Kidney tubule cell (primary cell): ENCODE data around the gene NUCKS1.
"Not testable (repeated sequence)": the region's sequence is repeated elsewhere in the genome, so short reads cannot be mapped to it uniquely, and the experiment has no call there.

Experiments used
- DNase-seq: peaks from one replicate; pipeline ENCODE4 v3.0.0-alpha.2; 2018; ENCODE audit warnings: low spot score

Gene NUCKS1

DNA sequence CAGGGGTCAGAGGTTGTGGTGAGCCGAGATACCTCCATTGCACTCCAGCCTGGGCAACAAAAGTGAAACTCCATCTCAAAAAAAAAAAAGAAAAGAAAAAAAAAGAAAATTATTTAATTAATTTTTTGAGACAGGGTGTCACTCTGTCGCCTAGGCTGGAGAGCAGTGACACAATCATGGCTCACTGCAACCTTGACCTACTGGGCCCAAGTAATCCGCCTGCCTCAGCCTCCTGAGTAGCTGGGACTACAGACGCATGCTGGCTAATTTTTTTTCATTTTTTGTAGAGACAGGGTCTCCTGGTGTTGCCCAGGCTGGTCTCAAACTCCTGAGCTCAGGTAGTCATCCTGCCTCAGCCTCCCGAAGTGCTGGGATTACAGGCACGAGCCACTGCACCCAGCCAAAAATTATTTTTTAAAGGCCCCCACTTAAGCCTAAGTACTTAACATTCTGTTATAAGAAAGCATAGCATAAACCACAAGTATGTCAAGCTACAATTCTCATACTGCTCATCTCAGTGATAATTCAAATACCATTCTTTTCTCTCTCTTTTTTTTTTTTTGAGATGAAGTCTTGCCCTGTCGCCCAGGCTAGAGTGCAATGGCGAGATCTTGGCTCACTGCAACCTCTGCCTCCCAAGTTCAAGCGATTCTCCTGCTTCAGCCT is 19.9 kb downstream of the NUCKS1 start:
- DNase-seq, result no peak

DNA sequence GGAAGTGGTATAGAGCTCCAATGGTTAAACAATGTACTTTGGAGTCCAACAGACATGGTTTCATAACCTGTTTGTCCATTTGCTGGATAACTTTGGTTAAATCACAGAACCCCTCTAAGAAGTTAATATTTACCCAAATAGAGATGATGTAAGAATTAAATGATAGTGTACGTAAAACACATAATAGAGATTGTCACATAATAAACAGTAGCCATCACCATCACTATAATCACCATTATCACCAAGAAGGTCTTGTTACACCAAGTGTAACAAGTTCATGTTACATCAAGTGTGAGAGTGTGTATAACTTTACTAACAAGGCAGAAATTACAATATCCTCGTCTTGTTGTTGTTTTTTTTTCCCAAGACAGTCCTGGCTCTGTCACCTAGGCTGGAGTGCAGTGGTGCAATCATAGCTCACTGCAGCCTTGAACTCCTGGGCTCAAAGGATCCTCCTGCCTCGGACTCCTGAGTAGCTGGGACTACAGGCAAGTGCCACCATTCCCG is 23.3 kb downstream of the NUCKS1 start:
- no peak for DNase-seq

DNA sequence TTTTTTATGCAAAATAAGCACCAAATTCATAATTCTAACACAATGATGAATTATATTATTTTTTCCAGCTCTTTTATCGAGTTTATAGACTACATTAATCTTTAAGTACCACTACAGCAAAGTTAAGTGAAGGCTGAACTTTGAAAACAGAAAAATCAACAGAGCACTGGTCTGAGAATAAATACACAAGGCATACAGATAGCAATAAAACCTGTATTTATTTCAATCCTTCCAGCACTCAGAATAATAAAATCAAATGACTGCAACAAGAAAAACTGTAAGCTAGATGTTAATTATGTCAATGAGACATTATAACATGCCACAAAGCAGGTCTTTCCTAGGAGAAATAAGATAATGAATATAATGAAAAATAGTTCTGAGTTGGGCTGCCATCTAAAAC is 24.5 kb downstream of the NUCKS1 start:
- no peak for DNase-seq

DNA sequence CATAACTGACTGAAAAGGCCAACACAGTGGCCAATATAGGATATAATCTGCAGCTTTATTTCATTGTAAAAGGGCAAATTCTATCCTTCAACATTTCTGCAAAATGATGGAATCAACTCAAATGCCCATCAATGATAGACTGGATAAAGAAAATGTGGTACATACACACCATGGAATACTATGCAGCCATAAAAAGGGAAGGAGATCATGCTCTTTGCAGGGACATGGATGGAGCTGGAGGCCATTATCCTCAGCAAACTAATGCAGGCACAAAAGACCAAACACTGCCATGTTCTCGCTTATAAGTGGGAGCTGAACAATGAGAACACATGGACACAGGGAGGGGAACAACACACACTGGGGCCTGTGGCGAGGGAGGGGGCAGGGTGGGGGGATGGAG is 29.2 kb downstream of the NUCKS1 start:
- not testable (repeated sequence) for DNase-seq

DNA sequence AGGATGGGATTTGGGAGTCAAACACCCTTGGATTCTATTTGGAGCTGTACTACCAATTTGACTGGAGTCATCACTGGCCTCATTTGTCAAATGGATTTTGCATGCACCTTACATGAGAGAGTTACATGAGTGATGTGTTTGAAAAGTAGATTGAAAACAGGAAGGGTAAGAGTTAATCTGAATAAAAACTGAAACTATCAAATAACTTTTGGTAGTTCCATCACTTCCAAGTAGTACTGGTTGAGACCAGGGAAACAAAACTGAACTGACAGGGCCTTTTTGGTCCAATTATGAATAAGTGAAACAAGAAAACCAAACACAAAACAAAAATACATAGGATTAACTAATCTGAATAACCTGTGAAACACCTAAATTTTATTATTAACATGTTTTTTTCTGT is 30.2 kb downstream of the NUCKS1 start:
- DNase-seq, result no peak

DNA sequence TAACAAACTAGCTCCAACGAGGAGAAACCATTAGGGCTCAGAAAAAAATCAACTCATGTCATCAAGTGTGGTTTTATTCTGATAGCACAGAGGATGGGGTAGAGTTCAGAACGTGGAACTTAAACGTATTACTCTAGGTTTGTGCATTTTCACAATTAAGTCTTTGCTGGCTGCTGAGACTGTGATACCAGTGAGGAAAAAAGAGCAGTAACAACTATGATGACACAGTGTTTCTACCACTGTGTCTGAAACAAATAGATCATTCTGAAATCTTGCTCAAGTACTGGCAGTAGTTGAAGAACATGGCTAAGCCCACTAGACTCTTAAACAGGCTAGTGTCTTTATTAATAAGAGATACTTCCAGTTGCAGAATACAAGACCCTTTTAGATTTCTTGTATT is 31.0 kb downstream of the NUCKS1 start:
- no peak for DNase-seq

DNA sequence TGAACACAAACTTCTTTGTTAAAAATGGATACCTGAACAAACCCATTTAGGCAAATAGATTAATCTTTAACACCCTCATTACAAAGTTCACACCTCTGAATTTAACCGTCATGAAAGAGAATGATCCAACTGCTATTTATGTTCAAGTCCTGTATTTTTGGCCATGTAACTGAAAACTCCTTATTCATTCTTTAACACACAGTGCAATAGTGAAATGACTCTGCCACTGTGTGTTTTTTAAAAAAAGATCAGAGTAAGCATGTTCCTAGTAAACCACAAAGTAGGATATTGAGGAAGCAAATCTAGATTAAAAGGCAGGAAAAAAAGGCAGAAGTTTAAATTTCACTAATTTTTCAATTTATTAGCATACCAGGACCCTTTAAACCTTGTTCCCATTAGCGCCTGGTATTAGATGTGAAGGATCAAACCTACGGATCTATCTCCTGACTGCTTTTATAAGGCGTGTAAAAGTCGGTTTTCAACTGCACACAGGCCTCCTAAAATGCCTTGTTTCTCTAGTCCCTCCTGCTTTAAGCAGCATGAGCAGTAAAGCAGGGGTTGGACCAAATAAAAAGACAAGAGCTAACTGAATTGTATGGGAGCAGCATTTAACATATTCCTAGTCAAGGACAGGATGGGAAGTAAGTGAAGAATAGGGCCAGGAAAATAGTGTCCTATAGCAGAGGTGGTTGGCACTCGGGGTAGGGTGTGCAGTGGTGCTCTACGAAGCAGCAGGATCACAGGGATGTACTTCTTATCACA is 33.4 kb downstream of the NUCKS1 start:
- DNase-seq, result no peak

DNA sequence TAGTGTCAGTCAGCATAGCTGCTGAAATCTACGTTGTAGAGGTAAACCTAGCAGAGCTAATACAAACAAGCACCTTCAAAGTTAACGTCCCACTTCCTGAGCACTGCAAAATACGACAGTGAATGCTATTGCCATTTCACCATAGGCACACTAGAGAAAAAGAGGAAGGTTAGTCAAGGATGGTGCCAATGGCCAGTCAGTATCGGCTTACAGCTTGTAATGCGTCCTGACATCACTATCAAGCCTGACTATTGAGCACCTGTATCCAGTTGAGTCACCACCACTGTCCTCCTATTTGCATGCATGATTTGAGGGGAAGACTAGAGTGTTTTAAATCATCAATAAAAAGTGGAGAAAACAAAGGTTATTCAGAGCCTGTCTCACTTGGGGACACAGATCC is 34.4 kb downstream of the NUCKS1 start:
- no peak for DNase-seq

DNA sequence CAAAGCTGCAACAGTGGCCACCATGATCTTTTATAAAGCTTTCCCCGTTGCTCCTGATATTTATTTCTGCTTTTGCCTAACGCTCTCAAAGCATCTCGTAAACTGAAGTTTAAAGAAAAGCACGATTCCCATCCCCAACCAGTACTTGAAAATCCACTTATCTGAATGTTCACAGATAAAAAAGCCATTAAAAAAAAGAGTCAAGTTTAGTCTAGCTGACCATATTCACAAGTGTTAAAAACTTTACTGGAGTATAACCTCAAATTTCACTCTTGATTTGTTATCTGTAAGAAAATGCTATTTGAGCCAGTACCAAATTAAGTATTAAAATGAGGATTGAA is 35.1 kb downstream of the NUCKS1 start:
- no peak for DNase-seq

DNA sequence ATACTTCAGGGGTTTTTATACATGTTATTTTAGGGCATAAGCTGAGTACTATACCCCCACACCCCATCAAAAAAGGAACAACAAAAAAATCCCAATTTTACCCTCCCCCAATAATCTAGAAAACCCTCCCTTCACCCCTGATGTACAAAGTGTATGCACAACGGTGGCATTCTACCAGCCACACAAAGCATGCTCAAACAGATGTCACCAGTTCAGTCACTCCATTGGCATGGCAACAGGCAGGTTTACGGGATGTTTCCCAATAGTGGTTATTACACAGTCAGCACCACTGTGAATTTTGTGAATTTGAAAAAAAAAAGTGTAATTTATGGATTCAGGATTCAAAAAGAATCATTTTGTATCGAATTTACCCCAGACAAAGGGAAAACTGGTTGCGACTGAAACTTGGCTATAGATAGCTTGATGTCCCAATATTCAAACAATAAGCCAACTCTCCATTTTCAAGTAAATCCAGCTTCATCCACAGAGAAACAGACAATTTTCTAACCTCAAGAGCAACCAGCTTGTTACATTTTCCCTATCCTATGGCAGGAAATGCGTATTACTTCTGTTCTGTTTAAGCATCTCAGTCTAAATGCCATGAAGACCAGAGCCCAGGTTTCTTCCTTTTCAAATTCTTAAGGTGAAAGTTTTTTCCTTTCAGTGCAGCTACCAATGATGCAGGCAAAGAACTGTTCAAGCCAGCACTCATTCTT is 35.6 kb downstream of the NUCKS1 start:
- no peak for DNase-seq

DNA sequence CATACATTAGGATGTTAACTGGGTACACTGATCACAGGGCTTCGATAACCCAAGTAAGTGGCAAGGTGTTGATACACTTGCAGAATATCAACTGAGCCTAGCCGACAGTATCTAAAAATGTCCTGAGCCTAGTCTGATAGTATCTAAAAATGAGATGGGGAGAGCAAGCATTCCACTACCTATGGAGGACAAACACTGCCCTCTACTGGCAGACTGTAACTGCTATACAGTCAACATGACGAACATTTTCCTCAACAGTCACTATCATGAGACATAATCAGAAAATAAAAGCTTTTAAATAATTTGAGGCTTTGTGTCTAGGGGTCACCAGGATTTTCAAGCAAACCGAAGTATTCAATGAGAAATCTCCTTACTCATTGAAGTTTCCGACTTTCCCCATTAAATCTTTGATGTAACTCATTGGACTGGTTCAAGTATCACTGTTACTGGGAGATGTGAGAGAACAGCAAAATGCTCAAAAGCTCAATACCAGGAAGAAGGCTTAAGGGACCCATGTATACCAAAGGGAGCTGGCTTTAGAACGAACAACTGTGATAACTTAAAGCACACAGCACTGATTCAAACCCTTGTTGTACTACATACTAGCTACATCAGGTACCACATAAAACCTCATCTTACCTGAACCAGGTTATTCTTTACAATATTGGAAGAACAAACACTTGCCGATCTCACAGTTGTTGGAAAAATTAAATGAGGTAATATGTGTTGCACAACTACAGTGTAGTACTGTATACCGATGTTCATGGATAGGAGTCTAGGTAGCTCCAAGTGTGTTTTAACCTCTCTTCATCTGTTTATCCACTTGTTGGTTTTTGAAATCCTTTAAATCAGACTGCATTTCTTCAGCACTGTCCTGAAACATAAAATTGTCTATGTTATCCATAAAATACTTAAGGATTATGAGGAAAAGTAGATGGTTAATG is 38.6 kb downstream of the NUCKS1 start:
- DNase-seq, result peak; percentile 80

DNA sequence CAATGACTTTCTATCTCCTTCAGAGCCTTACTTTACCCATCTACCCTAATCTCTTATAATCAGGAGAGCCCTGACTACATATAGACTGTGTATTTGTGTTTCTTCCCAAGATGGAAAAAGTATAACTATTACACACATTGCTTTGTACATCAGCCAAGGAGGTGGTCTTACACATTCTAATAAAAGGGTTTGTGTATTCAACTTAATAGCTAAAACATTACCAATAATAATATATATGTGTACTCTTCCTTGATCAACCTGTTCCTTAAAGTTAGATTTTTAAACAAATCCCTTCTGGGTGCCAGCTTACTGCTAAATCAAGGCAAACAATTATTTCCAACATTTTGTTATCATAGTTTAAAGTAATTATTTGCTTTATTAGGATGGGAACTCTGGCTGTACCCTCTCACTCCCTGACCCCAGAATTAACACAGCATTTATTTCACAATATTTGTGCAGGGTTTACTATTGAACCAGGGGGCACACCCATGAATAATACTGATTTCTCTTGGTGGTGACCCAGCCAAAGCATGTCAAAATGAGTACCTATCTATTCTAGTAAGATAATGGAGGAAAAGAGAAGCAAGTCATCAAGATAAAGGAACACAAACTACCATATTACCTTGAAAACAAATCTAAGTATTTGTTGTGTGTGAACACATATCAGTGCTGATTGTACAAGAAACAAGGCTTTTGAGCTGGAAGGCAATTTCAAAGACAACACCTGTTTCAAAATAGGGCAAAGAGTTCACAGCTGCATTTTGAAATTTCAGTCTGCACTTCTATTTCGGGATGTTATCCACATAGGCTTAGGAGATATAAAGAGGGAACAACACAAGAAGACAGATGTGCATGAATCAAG is 39.5 kb downstream of the NUCKS1 start:
- no peak for DNase-seq

DNA sequence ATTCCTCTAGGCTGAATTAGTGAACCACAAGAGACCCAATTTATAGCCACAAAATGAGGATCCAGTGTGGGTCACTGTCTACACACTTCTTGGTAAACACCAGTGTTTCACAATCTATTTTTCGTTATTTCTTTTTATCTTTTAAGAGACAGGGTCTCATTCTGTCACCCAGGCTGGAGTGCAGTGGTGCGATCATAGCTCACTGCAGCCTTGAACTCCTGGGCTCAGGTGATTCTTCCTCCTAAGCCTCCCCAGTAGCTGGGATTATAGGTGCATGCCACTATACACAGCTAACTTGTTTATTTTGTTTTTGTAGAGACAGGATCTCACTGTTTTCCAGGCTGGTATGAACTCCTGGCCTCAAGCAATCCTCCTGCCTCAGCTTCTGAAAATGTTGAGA is 40.3 kb downstream of the NUCKS1 start:
- no peak for DNase-seq

DNA sequence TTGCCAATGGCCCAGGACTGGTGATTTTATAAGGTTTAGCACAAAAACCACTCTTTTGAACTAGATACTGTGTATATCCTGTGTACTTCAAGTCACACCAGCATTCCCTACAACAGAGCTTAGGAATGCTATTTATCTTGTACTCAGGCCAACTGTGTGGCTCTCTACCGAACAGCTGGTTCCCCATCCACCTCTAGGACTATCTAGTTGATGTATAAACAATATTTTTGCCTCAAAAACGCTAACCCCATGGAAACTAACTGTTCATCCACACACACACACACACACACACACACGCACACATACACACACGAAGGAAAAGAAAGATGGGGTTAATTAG is 41.0 kb downstream of the NUCKS1 start:
- peak; percentile 41 for DNase-seq

DNA sequence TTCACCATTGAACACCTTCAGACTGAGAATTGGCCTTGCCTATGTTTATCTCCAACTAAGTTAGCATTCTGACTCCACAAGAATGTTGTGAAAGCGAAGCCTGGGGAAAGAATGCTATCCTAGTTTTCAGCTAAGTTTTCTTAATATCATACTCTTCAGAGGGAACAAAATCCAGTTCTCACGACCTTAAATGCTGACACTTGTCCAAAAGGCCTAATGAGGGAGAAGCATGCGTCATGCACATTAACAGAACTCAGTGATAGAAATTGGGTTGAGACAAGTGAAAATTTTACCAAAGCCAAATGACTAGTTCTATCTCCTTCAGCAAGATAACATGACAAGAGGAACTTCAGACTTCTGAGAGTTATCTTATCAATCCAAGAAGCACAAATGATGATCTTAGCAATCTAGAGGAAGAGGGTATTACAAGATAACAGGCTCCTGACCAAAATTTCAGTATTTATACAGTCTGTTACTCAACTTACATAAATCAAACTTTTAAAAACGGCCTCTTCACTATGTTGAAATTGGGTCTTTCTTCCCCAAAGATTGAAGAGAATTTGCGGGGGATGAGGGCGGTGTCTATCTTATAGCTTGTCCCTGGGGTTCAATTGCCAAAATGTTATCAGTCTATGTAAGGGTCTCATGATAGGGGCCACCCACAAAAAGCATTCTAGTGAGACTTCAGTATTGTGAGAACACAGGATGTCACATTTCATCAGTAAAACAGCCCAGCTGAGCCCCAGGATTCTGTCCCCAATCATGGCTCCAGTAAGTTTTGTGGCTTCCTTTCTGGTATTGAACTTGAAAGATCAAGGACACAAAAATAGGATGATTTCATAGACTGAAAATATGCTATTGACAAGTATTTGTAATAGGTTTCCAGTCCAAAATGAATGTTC is 43.1 kb downstream of the NUCKS1 start:
- DNase-seq, result no peak

DNA sequence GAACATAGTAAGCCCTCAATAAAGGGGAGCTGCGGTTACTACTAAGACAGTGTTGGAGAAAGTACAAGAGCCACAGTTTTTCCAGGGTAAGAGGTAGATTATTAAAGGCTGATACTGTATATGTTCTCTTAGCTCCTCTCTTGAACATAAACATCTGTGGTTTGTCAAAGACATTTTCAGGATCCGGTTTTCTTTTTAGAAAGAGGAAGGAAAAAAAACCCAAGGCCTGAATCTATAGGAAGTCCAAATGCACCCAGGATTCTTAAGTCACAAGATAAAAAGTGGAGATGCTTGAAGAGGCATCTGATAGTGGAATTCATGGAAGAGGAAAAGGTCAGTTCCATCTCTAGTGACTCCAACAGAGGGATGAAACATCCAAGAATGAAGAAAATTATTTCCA is 45.1 kb downstream of the NUCKS1 start:
- no peak for DNase-seq

DNA sequence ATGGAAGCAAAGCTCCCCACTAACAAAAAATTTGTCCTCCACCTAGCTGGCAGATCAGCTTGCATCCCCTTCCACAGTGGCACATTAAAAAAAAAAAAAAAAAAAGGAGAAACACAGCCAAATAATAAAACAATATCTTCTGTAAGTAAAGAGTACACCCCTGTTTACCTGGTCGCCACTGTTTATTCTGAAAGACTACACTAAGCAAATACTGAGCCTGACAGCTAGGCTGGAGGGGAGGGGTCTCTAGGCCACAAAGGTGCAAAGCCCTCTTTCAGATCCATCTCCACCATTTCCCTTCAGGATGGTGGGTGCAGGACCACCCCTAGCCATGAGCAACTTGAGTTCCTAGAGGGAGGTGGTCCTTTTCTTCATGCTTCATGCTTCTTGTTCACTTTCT is 46.9 kb downstream of the NUCKS1 start:
- no peak for DNase-seq

DNA sequence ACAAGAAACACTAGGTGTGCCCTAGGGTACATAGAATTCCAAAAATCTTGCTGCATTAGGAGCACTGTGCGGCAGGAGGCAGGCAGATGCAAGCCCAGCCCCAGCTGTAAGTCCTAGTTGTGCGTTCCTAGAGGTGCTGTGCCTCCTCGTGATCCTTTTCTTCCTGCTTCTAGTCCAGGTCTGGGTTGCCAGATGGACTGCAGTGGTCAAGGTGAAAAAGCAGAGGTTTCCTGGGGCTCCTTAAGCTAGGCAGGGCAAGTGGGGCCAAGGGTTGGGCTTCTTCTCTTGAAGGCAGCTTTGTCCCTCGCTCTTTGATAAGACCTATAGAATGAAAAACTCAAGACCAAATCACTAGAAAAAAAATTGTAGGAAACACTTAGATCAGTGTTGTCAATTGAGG is 48.1 kb downstream of the NUCKS1 start:
- no peak for DNase-seq

DNA sequence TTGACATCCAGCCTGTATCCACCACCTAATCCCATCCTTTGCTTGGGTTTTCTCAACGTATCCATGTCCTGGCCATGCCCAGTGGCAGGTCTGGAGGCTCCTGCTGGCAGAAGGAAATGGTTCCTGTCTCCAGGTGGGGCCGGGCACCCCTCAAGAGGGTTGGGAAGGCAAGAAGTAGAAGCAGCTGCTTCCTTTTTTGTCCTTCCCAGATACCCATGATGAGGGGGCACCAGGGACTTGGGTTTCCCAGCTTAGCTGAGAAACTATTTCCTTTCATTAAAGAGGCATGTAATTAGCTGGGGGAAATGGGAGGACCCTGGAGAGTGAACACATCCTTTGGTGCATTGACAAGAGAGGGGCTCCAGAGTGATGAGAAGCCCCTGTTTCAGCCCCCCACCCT is 48.6 kb downstream of the NUCKS1 start:
- no peak for DNase-seq

DNA sequence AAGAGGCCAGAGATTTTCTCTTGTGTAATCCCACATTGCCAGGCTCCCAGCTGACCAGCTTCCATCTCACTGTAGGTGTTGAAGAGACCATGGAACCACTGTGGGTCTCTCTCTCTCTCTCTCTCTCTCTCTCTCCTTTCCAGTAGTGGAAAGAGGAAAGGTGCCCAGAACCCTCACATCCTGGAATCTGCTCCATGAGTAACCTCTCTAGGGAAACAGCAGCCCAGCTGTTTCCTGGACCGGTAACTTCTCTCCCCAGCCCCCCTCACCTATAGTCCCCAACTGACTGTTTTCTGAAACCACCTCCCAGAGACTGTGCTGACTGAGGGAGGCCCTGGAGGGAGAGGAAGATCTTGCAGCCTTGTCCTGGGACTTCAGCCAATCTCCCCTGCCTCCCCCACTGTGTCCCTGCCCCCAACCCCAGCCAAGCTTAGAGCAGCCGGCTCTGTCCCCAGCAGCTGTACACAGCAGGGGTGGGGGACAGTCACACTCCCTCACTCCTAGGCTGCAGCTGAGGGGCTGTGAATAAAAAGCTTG is 49.0 kb downstream of the NUCKS1 start:
- DNase-seq, result peak; percentile 23
